GM18507 (cell line): ENCODE measurements around the gene PCDHB5.
"Not testable (repeated sequence)": the region's sequence is repeated elsewhere in the genome, so short reads cannot be mapped to it uniquely, and the experiment has no call there.

Experiments used
- DNase-seq: peaks from one replicate; pipeline ENCODE4 v3.0.0; 2011; ENCODE audit warnings: low read depth; ENCODE audit not compliant: insufficient read length; ENCODE audit errors: extremely low spot score
- FAIRE-seq: peaks from 2 replicates; lab custom pipeline; 2011; peaks lifted over from hg19 to GRCh38; lab: Jason Lieb, UNC

PCDHB5 gene

DNA sequence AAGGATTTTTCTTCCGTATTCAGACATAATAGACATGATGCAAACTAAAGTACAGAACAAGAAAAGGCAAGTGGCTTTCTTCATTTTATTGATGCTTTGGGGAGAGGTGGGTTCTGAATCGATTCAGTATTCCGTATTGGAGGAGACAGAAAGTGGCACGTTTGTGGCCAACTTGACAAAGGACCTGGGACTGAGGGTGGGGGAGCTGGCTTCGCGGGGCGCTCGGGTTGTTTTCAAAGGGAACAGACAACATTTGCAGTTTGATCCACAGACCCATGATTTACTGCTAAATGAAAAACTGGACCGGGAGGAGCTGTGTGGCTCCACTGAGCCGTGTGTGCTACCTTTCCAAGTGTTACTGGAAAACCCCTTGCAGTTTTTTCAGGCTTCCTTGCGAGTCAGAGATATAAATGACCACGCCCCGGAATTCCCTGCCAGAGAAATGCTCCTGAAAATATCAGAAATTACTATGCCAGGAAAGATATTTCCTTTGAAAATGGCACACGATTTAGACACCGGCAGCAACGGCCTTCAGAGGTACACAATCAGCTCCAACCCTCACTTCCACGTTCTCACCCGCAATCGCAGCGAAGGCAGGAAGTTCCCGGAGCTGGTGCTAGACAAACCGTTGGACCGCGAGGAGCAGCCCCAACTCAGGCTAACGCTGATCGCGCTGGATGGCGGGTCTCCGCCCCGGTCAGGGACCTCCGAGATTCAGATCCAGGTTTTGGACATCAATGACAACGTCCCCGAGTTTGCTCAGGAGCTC is 15.4 kb downstream of the PCDHB5 start:
- DNase-seq = no peak
- no peak for FAIRE-seq

DNA sequence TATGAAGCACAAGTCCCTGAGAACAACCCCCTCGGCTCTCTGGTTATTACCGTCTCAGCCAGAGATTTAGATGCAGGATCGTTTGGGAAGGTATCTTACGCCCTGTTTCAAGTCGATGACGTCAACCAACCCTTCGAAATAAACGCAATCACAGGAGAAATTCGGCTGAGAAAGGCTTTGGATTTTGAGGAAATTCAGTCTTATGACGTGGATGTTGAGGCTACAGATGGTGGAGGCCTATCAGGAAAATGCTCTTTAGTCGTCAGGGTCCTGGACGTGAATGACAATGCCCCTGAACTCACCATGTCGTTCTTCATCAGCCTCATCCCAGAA is 16.0 kb downstream of the PCDHB5 start:
- no peak for FAIRE-seq

GRCh38 chr5:141151632-141152031 is 16.6 kb downstream of the PCDHB5 start:
- not testable (repeated sequence) for FAIRE-seq

More for the DNA sequence above, 16.0 kb downstream of the PCDHB5 start:
- DNase-seq = no peak

GRCh38 chr5:141152096-141152495 is 17.1 kb downstream of the PCDHB5 start:
- FAIRE-seq, DNase-seq: not testable (repeated sequence)

More at GRCh38 chr5:141151632-141152031, 16.6 kb downstream of the PCDHB5 start:
- not testable (repeated sequence) for DNase-seq

- no peak for FAIRE-seq
- DNase-seq = no peak
Measured at GRCh38 chr5:141155540-141156374, 20.8 kb downstream of the PCDHB5 start.

GRCh38 chr5:141157356-141157755 is 22.4 kb downstream of the PCDHB5 start:
- not testable (repeated sequence) for FAIRE-seq, DNase-seq

DNA sequence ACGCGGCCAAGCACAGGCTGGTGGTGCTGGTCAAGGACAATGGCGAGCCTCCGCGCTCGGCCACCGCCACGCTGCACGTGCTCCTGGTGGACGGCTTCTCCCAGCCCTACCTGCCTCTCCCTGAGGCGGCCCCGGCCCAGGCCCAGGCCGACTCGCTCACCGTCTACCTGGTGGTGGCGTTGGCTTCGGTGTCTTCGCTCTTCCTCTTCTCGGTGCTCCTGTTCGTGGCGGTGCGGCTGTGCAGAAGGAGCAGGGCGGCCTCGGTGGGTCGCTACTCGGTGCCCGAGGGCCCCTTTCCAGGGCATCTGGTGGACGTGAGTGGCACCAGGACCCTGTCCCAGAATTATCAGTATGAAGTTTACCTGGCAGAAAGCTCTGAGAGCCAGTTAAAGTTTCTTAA is 22.9 kb downstream of the PCDHB5 start:
- FAIRE-seq, DNase-seq: not testable (repeated sequence)

- no peak for DNase-seq
- FAIRE-seq = no peak
Measured at GRCh38 chr5:141172381-141173204, 37.6 kb downstream of the PCDHB5 start, which contains the start of gene PCDHB7. Gene PCDHB7 (plus strand): TSS chr5:141172644. CDS start chr5:141172836, 192 bp downstream.

- not testable (repeated sequence) for DNase-seq, FAIRE-seq
Measured at GRCh38 chr5:141174291-141175104, 39.5 kb downstream of the PCDHB5 start.

GRCh38 chr5:141175933-141176332 is 40.9 kb downstream of the PCDHB5 start:
- DNase-seq (no peak), FAIRE-seq (no peak)

DNA sequence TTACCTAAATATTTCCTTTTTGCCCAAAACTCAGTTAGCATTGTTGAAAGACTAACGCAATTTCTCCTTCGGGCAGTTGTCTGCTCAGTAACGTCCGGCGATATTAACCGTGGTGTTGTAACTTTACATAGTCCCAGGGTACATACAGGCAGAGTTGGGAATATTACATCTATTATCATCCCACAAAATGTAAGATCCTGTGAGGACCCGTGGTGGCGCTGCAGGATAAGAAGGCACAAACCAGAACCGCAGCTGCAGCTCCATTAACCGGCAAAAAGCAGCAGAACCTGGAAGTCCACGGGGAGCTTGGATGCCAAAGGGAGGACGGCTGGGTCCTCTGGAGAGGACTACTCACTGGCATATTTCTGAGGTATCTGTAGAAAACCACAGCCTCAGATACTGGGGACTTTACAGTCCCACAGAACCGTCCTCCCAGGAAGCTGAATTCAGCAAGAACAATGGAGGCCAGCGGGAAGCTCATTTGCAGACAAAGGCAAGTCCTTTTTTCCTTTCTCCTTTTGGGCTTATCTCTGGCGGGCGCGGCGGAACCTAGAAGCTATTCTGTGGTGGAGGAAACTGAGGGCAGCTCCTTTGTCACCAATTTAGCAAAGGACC is 42.7 kb downstream of the PCDHB5 start, which contains the start of gene PCDHB8:
Gene PCDHB8, plus strand, starts transcription at position 214 of the 615 bp plus-strand sequence. Its CDS starts 245 bp downstream, at position 459.
- FAIRE-seq, DNase-seq: not testable (repeated sequence)

DNA sequence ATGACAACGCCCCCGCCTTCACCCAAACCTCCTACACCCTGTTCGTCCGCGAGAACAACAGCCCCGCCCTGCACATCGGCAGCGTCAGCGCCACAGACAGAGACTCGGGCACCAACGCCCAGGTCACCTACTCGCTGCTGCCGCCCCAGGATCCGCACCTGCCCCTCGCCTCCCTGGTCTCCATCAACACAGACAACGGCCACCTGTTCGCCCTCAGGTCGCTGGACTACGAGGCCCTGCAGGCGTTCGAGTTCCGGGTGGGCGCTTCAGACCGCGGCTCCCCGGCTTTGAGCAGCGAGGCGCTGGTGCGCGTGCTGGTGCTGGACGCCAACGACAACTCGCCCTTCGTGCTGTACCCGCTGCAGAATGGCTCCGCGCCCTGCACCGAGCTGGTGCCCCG is 44.4 kb downstream of the PCDHB5 start:
- DNase-seq, FAIRE-seq: not testable (repeated sequence)

- FAIRE-seq, DNase-seq: not testable (repeated sequence)
Measured at GRCh38 chr5:141179876-141180275, 44.9 kb downstream of the PCDHB5 start.

DNA sequence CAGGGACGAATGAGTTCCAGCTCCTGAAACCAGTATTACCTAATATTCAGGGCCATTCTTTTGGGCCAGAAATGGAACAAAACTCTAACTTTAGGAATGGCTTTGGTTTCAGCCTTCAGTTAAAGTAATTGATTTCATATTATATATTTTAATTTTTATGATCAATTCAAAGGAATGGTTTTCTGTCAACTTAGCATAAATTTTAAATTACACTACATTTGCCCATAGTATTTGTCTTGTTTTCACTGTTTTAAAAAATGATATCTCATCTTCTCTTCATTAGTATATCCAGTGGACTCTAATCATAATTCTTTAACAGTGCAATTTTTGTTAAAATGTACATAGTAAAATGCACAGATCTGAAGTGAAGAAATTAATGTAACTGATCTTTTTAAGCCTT is 45.3 kb downstream of the PCDHB5 start:
- FAIRE-seq (no peak), DNase-seq (no peak)

GRCh38 chr5:141182248-141182647 is 47.2 kb downstream of the PCDHB5 start, which contains the start of gene PCDHB16:
Gene PCDHB16 (plus strand): TSS chr5:141182387. CDS start chr5:141182560, 173 bp downstream.
- DNase-seq (no peak), FAIRE-seq (no peak)

GRCh38 chr5:141184117-141184855 is 49.3 kb downstream of the PCDHB5 start:
- not testable (repeated sequence) for FAIRE-seq, DNase-seq

GRCh38 chr5:141186897-141187512 is 52.0 kb downstream of the PCDHB5 start, which contains the start of gene PCDHB9:
Gene PCDHB9 (plus strand): TSS chr5:141187161. CDS start chr5:141187319, 158 bp downstream.
- FAIRE-seq = no peak
- DNase-seq = no peak
